Measurements from ENCODE around the gene ANKRD33B.
A peak's percentile ranks its signal among the peaks of the same experiment; 100 is the strongest.

The ANKRD33B gene

DNA sequence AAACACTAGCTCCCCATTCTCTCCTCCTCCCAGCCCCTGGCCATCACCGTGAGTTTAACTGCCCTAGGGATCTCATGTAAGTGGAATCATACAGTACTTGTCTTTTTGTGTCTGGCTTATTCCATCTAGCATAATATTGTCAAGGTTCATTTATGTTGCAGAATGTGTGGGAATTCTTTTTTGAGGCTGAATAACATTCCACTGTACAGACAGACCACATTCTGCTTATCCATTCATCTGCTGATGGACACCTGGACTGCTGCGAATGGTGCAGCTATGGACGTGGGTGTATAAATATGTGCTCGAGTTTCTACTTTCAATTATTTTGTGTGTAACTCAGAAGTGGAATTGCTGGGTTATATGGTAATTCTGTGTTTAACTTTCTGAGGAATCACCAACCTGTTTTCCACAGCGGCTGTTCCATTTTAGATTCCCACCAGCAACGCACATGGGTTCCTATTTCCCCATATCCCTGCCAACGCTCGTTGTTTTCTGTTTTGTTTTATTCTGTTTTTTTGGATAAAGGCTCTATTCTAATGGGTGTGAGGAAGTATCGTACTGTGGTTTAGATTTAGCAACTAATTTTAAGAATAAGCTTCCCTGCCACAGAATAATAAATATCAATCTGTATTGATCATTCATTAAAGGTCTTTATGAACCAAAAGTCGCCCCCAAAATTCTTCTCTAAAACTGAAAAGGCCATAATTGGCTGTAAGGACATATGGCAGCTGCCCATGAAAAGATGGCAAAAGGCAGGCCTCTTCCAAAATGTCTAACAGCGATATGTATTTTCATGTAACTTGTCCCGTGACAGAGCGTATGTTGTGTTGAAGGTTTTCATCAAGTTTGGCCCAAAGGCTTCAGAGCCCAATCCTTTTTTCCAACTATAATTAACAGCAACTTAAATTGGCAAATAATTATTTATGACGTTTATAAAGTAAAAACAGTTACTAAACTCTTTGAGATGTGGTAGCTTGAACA lies 126.9 kb downstream of the ANKRD33B start:
- peak overlapping the region; percentile 91 for H3K27ac ChIP-seq
- peaks cover 4% of the 10 kb centered on the region for H3K36me3 ChIP-seq (replicated peaks)
- H3K4me3 ChIP-seq (ENCODE audit: low read depth, low read length), result no peak overlapping the region
- TF ChIP-seq, protein P1, sequence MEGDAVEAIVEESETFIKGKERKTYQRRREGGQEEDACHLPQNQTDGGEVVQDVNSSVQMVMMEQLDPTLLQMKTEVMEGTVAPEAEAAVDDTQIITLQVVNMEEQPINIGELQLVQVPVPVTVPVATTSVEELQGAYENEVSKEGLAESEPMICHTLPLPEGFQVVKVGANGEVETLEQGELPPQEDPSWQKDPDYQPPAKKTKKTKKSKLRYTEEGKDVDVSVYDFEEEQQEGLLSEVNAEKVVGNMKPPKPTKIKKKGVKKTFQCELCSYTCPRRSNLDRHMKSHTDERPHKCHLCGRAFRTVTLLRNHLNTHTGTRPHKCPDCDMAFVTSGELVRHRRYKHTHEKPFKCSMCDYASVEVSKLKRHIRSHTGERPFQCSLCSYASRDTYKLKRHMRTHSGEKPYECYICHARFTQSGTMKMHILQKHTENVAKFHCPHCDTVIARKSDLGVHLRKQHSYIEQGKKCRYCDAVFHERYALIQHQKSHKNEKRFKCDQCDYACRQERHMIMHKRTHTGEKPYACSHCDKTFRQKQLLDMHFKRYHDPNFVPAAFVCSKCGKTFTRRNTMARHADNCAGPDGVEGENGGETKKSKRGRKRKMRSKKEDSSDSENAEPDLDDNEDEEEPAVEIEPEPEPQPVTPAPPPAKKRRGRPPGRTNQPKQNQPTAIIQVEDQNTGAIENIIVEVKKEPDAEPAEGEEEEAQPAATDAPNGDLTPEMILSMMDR (IDR thresholded peaks at IDR 0.05; ENCODE audit: low read depth, low read length, missing control alignments), result no peak
- in situ Hi-C loops (cut with HindIII; ENCODE audit: low pct_ligation_motif_present, low sequenced_read_pairs), result no loop called here
- DNase-seq, result no peak
- no peaks in the 10 kb centered on the region for H3K27me3 ChIP-seq (replicated peaks)

DNA sequence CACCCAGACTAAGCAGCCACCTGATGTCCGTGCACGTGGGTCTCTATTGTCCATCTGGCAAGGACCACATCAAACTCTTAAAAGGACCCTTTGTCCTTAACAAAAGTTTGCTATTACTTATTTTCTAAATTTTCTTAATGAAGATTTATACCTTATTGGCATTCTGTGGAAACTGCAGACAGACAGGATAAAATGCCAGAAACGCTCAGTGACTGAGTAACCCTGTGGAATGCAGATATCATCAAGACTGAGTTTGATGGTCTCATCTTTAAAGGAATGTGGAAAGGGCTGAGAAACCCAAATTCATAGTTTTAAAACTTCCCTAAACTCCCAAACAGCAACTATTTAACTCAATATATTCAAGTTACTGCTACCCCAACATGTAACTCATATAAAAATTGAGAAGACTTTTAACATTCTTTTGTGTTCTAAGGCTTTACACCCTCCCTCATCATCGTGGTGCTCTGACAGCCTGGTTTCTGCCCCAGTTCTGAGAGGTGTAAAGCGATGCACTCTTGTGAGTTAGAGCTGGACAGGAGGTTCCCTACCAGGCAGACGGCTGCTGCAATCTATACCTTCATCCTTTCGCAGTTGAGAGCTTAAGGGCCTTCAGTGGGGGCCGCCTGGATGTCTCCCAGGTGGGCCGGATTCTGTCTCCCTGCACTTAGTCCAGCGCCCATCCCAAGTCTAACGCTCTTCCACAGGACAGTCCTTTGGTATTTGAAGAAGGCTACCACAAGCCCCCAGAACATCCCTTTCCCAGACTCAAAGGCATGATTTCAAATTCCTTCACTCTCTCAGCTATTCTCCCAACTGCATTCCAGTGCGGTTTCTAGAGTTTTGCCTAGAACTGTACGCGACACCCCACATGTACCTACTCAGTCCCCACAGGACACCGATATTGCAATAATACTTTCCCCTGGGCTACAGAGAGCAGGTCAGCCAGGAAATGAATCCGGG lies 128.2 kb downstream of the ANKRD33B start:
- in situ Hi-C loops (cut with HindIII; ENCODE audit: low pct_ligation_motif_present, low sequenced_read_pairs), result no loop called here
- DNase-seq, result peak; percentile 71

DNA sequence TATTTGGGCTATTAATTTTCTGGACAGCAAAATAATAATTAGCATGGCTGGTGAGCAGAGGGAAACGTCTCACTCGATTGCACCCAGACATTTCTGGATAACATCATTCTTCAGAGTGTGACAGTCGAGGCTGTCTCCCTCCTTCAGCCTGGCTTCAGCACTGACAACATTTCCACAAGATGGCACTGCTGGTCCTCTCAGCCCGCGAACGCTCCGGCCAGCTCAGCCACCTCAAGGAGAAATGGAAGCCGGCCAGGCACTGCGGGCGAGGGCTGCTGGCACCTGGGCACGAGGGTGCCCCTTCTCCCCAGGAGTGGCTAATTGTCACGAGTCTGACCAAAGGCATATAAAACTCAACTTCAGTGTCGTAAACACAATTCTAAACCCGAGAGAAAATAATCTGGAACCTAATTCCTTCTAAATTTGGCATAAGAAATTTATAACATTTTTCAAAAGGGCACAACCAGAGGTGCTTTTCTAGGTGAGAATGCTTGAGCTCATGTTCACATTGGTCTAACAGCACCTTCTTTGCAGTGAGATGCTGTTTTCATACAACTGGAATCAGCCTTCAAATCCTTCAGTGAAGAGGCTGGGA lies 131.3 kb downstream of the ANKRD33B start:
- H3K27me3 ChIP-seq (replicated peaks), result no peaks in the 10 kb centered on the region
- no peak overlapping the region for H3K27ac ChIP-seq
- in situ Hi-C loops (cut with HindIII; ENCODE audit: low pct_ligation_motif_present, low sequenced_read_pairs), result no loop called here
- H3K4me3 ChIP-seq (ENCODE audit: low read depth, low read length), result no peak overlapping the region
- TF ChIP-seq, protein P1 (IDR thresholded peaks at IDR 0.05; ENCODE audit: low read depth, low read length, missing control alignments), result peak; percentile 91
- peak; percentile 60 for DNase-seq
- peaks cover 2% of the 10 kb centered on the region for H3K36me3 ChIP-seq (replicated peaks)

More for the DNA sequence above, 128.2 kb downstream of the ANKRD33B start:
- TF ChIP-seq, protein P1 (IDR thresholded peaks at IDR 0.05; ENCODE audit: low read depth, low read length, missing control alignments), result no peak
- H3K4me3 ChIP-seq (ENCODE audit: low read depth, low read length), result no peak overlapping the region
- H3K27ac ChIP-seq, result peak overlapping the region; percentile 91
- peaks cover 4% of the 10 kb centered on the region for H3K36me3 ChIP-seq (replicated peaks)
- no peaks in the 10 kb centered on the region for H3K27me3 ChIP-seq (replicated peaks)

DNA sequence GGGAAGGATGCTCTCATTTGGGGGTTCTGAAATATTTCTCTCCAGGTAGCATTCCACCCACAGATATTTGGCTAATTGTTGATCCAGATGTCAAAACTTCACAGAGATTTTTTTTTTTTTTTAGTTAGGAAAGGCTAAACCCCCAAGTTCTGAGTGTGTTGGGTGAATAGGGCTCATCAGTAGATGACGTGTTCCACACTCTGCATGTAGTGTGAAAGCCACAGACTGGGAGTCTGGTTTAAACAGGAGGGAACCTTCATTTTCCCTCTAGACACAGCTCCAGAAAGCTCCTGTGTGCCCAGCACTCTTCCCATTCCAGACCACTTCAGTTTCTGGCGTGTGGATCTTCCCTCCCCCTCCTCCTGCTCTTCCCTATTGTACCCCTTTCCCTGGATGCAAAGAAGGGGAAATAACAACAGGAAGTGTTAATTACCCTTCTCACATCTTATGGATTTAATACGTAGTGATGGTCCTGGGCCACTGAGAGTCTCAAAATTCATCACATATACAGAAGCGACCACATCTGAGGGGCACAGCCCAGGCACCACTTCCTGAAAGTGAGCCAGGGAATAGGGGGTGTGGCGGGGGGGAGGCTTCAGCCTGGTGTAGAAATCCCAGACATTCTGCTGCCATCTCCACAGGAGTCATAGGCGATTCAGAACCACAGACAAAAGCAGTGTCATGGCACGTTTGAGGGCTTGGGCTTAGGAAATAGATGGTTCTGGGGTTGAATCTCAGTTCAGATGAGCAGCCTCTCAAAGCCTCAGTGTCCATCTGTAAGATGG lies 132.1 kb downstream of the ANKRD33B start:
- in situ Hi-C loops (cut with HindIII; ENCODE audit: low pct_ligation_motif_present, low sequenced_read_pairs), result no loop called here
- Histone ChIP-seq H3K36me3 (replicated peaks) (peaks cover 2% of the 10 kb centered on the region), H3K27ac (no peak overlapping the region), H3K4me3 (ENCODE audit: low read depth, low read length) (no peak overlapping the region), H3K27me3 (replicated peaks) (no peaks in the 10 kb centered on the region)
- no peak for DNase-seq
- TF ChIP-seq, protein P1 (IDR thresholded peaks at IDR 0.05; ENCODE audit: low read depth, low read length, missing control alignments), result no peak
